ENCODE measurements around the gene ZNF681. TPM values are rescaled to one million over a fixed set of nuclear protein-coding genes. Genes with fewer than 3 reads are reported as not detected.

The ZNF681 gene
- total and polyA plus RNA-seq, 2 of the 13 experiments (the other 11 are each of a cell fraction or from before 2014, with no cell fraction given) = not detected

DNA sequence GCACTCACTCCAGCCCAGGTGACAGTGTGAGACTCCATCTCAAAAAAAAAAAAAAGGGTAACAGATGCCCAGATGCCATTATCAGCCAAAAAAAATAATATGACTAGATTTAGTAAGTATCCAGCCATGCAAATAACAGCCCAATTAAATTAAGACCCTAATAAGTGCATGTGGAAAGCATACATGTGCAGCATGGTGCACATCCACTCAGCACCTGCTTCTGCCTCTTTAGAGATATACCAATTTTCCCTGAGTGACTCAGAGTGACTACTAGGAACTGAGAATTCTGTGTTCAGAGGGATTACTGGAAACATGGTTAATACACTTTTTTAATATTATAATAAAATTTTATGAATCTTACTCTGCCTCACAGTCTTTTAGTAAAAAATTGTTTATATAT lies 41.9 kb downstream of the ZNF681 start:
- in situ Hi-C loops (cut with HindIII; ENCODE audit: extremely low pct_ligation_motif_present, low pct_unique_long_range_greater_than_20kb) = no loop called here
- Histone ChIP-seq H3K27ac (ENCODE audit: extremely low read length, insufficient read depth, low read length) (no peak overlapping the region), H3K4me1 (ENCODE audit: insufficient read depth, low read length) (no peaks in the 10 kb centered on the region), H3K4me3 (replicated peaks in 1 of 3; ENCODE audit: insufficient read depth in 1 of 3, low read depth in 2 of 3, low read length in 3 of 3) (no peak overlapping the region), H4K20me1 (ENCODE audit: insufficient read depth, low read length) (no peaks in the 10 kb centered on the region), H3K9ac (ENCODE audit: insufficient read depth, low read depth, low read length) (no peak overlapping the region), H2AFZ (ENCODE audit: low read length) (no peak overlapping the region), H3K4me2 (ENCODE audit: low read depth, low read length) (no peak overlapping the region), H3K79me2 (ENCODE audit: insufficient read depth, low read length) (no peaks in the 10 kb centered on the region), H3K27me3 (ENCODE audit: control insufficient read depth in 1 of 2, insufficient read depth in 2 of 2, low read length in 2 of 2) (no peaks in the 10 kb centered on the region), H3K9me3 (ENCODE audit: low read length) (no peaks in the 10 kb centered on the region; the same call in 1 of the 2 replicates), H3K36me3 (replicated peaks in 1 of 2; ENCODE audit: control insufficient read depth in 1 of 2, insufficient read depth in 2 of 2, low read length in 2 of 2) (no peaks in the 10 kb centered on the region)
- ATAC-seq (no peak), FAIRE-seq (no peak), DNase-seq (ENCODE audit: low spot score) (no peak)
- BruUV-seq (replicated peaks) = no TSS peak
- TF ChIP-seq ADNP (CRISPR knock-in tag; IDR thresholded peaks at IDR 0.05) (no peak), ZNF251 (CRISPR knock-in tag; IDR thresholded peaks at IDR 0.05) (no peak), ZNF34 (CRISPR knock-in tag; IDR thresholded peaks at IDR 0.05; ENCODE audit: borderline replicate concordance) (no peak), DR1 (CRISPR knock-in tag; IDR thresholded peaks at IDR 0.05) (no peak), ZNF441 (CRISPR knock-in tag; IDR thresholded peaks at IDR 0.05; ENCODE audit: borderline replicate concordance) (no peak), ZNF709 (CRISPR knock-in tag; IDR thresholded peaks at IDR 0.05) (no peak), ZNF672 (CRISPR knock-in tag; IDR thresholded peaks at IDR 0.05) (no peak), ZNF383 (CRISPR knock-in tag; IDR thresholded peaks at IDR 0.05; ENCODE audit: borderline replicate concordance) (no peak), IKZF1 (IDR thresholded peaks at IDR 0.05) (no peak), ZNF101 (CRISPR knock-in tag; IDR thresholded peaks at IDR 0.05; ENCODE audit: borderline replicate concordance, low read depth) (no peak), ZNF292 (CRISPR knock-in tag; IDR thresholded peaks at IDR 0.05; ENCODE audit: borderline replicate concordance, low read depth) (no peak), GATAD2A (CRISPR knock-in tag; IDR thresholded peaks at IDR 0.05) (no peak)
- ChIA-PET CTCF (ENCODE audit: low intra/inter-chr PET ratio, low total read pairs) (no interaction called here), POLR2A (no interaction called here)
- intact Hi-C loops (cut with micrococcal nuclease; ENCODE audit: unreplicated experiment) = no loop called here

DNA sequence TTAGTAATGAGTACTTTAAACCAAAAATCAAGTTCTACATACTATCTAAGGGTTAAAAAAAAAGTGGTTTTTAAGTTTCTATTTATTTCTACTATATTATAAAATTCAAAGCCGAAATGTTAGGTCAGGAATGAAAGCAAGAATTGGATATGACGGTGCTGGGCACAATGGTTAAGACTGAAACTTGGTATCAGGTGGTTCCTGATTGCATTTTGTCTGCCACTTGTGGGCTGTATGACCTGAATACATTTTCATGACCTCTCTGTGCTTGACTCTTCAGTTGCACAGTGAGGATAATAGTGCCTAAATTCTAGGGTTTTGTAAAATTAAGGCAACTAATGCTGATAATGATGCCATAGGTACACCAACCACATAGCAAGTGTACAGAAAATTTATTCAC lies 49.3 kb downstream of the ZNF681 start:
- Histone ChIP-seq H3K36me3 (replicated peaks in 1 of 2; ENCODE audit: control insufficient read depth in 1 of 2, insufficient read depth in 2 of 2, low read length in 2 of 2) (no peaks in the 10 kb centered on the region), H3K9me3 (ENCODE audit: low read length) (peaks cover 4% of the 10 kb centered on the region; the same call in 1 of the 2 replicates), H3K4me2 (ENCODE audit: low read depth, low read length) (no peak overlapping the region), H3K9ac (ENCODE audit: insufficient read depth, low read depth, low read length) (no peak overlapping the region), H3K27me3 (ENCODE audit: control insufficient read depth in 1 of 2, insufficient read depth in 2 of 2, low read length in 2 of 2) (no peaks in the 10 kb centered on the region), H2AFZ (ENCODE audit: low read length) (no peak overlapping the region), H3K4me3 (replicated peaks in 1 of 3; ENCODE audit: insufficient read depth in 1 of 3, low read depth in 2 of 3, low read length in 3 of 3) (no peak overlapping the region), H3K79me2 (ENCODE audit: insufficient read depth, low read length) (no peaks in the 10 kb centered on the region), H3K4me1 (ENCODE audit: insufficient read depth, low read length) (no peaks in the 10 kb centered on the region), H4K20me1 (ENCODE audit: insufficient read depth, low read length) (no peaks in the 10 kb centered on the region), H3K27ac (ENCODE audit: extremely low read length, insufficient read depth, low read length) (no peak overlapping the region)
- WGBS (ENCODE audit: low lambda C conversion rate) = 10% methylated on average over 2 of the region's 2 CpGs
- FAIRE-seq (no peak), ATAC-seq (no peak), DNase-seq (ENCODE audit: low spot score) (no peak)
- ChIA-PET POLR2A (no interaction called here), CTCF (ENCODE audit: low intra/inter-chr PET ratio, low total read pairs) (no interaction called here)
- intact Hi-C loops (cut with micrococcal nuclease; ENCODE audit: unreplicated experiment) (no loop called here), in situ Hi-C loops (cut with HindIII; ENCODE audit: extremely low pct_ligation_motif_present, low pct_unique_long_range_greater_than_20kb) (no loop called here)
- BruUV-seq (replicated peaks) = no TSS peak
- TF ChIP-seq, protein P1, sequence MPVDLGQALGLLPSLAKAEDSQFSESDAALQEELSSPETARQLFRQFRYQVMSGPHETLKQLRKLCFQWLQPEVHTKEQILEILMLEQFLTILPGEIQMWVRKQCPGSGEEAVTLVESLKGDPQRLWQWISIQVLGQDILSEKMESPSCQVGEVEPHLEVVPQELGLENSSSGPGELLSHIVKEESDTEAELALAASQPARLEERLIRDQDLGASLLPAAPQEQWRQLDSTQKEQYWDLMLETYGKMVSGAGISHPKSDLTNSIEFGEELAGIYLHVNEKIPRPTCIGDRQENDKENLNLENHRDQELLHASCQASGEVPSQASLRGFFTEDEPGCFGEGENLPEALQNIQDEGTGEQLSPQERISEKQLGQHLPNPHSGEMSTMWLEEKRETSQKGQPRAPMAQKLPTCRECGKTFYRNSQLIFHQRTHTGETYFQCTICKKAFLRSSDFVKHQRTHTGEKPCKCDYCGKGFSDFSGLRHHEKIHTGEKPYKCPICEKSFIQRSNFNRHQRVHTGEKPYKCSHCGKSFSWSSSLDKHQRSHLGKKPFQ (CRISPR knock-in tag; IDR thresholded peaks at IDR 0.05; ENCODE audit: insufficient replicate concordance) = no peak
- TF ChIP-seq ELF4 (CRISPR knock-in tag; IDR thresholded peaks at IDR 0.05; ENCODE audit: borderline replicate concordance) (no peak), ZNF530 (CRISPR knock-in tag; IDR thresholded peaks at IDR 0.05; ENCODE audit: low read depth) (no peak), ZBTB7A (CRISPR knock-in tag; IDR thresholded peaks at IDR 0.05) (no peak), TCF7L2 (IDR thresholded peaks at IDR 0.05; ENCODE audit: low read depth, low read length) (no peak)
- TF ChIP-seq, protein P2, sequence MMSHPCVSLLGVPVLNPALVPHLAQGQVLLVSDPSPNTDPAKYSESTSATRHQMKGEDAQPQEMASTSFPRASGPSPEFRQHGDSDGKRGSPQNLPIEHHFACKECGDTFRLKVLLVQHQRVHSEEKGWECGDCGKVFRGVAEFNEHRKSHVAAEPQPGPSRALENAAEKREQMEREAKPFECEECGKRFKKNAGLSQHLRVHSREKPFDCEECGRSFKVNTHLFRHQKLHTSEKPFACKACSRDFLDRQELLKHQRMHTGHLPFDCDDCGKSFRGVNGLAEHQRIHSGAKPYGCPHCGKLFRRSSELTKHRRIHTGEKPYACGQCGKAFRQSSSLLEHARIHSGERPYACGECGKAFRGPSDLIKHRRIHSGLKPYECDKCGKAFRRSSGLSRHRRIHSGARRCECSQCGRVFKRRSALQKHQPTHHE (CRISPR knock-in tag; IDR thresholded peaks at IDR 0.05; ENCODE audit: borderline replicate concordance) = no peak
- TF ChIP-seq, protein P3, sequence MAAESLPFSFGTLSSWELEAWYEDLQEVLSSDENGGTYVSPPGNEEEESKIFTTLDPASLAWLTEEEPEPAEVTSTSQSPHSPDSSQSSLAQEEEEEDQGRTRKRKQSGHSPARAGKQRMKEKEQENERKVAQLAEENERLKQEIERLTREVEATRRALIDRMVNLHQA (CRISPR knock-in tag; IDR thresholded peaks at IDR 0.05) = no peak
